NB4 (cell line): ENCODE measurements around the gene CARNS1.
A peak's percentile ranks its signal among the peaks of the same experiment; 100 is the strongest.

Experiments used
- DNase-seq: peaks from one replicate; pipeline ENCODE4 v3.0.0; 2010; ENCODE audit warnings: low read depth
- H3K4me3 ChIP-seq: one replicate; pipeline ENCODE4 v1.5.1; 2011; ENCODE audit warnings: mild to moderate bottlenecking, low read depth, low read length, moderate library complexity
- CTCF ChIP-seq: IDR thresholded peaks from one replicate; pipeline ENCODE4 v1.5.1; 2012; ENCODE audit warnings: low read depth, low read length
- MAX ChIP-seq: IDR thresholded peaks from 2 replicates; pipeline ENCODE4 v1.6.1; 2011; ENCODE audit warnings: low read depth, low read length
- MYC ChIP-seq: IDR thresholded peaks from 2 replicates; pipeline ENCODE4 v1.6.1; 2011; ENCODE audit warnings: low read depth, low read length
- POLR2A ChIP-seq: IDR thresholded peaks from 2 replicates; pipeline ENCODE4 v1.6.1; 2011; ENCODE audit warnings: mild to moderate bottlenecking; ENCODE audit not compliant: insufficient read length; ENCODE audit errors: extremely low read depth

Gene CARNS1

DNA sequence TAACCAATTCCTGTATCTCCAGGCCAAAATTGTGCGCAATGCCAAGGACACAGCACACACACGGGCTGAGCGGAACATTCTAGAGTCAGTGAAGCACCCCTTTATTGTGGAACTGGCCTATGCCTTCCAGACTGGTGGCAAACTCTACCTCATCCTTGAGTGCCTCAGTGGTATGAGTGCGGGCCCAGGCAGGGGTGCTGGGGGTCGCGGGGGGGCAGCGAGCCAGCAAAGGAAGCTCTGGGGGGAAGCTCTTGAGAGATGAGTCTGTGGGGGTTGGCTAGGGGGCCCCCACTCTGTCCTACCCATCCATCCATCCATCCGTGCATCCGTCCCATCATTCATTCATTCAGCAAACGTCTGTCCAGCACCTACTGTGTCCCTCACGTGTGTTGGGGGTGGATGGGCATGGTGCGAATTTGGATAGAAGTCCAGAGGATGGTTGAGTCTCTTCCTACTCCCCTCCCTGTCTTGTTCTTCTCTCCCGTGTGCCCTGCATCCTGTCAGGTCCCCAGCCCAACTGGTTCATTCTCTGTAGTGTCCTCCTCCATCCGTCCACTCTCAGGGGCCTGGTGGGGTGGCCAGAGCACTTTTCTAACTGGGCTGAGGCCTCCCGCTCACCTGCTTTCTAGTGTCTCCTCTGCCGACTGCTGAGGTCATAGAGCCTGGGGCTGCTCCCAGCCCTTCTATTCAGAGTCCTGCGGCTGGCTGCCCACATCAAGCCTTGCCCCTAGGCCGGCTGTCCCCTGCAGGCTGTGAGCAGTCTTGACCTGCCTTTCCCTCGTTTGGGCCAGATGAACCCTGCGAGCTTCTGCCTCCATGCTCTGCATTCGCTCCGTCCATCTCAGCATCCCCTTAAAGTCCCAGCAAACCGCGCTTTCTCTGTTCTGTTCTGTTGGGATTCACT, 16.1 kb downstream of the CARNS1 start:
- no peak for TF ChIP-seq POLR2A
- H3K4me3 ChIP-seq = no peak overlapping the region
- no peak for DNase-seq

DNA sequence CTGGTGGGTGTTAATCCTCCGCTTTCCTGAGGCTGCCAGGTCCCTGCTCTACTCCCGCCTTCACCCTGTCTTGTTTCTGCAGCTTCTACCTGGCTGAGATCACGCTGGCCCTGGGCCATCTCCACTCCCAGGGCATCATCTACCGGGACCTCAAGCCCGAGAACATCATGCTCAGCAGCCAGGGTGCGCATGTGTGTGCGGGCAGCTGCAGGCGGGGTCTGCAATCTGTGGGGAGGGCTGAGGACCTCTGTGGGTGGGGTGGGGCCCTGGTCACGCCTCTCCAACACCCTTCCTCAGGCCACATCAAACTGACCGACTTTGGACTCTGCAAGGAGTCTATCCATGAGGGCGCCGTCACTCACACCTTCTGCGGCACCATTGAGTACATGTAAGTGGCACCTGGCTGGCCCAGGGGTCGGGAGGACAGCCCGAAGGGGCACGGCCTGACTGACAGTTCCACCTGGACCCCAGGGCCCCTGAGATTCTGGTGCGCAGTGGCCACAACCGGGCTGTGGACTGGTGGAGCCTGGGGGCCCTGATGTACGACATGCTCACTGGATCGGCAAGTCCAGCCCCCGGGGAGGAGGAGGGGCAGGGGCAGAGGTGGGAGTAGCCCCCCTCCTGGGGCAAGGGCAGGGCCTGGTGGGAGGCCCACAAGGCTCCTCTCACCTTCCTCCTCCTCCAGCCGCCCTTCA, 17.3 kb downstream of the CARNS1 start:
- H3K4me3 ChIP-seq = no peak overlapping the region
- no peak for TF ChIP-seq MYC
- no peak for TF ChIP-seq POLR2A
- TF ChIP-seq CTCF = no peak
- no peak for TF ChIP-seq MAX
- peak; percentile 45 for DNase-seq

GRCh38 chr11:67433536-67434394, 18.3 kb downstream of the CARNS1 start:
- TF ChIP-seq MAX (no peak), MYC (no peak), POLR2A (no peak), CTCF (no peak)
- peak; percentile 51 for DNase-seq
- no peak overlapping the region for H3K4me3 ChIP-seq

DNA sequence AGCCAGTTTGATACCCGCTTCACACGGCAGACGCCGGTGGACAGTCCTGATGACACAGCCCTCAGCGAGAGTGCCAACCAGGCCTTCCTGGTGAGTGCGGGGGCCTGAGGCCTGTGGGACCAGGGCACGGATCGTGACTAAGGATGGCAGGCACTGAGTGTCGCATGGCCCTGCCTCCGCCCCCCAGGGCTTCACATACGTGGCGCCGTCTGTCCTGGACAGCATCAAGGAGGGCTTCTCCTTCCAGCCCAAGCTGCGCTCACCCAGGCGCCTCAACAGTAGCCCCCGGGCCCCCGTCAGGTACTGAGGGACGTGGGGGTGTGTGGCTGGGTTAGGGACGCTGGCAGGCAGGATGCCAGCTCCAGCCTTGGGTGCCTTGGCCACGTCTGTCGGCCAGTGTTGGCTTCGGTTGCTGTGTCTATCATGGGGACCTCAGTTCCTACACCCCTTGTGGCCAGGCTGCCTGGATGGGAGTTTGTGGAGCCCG, 19.0 kb downstream of the CARNS1 start:
- peak; percentile 52 for DNase-seq
- TF ChIP-seq MYC (no peak), POLR2A (no peak), CTCF (no peak), MAX (no peak)
- no peak overlapping the region for H3K4me3 ChIP-seq

DNA sequence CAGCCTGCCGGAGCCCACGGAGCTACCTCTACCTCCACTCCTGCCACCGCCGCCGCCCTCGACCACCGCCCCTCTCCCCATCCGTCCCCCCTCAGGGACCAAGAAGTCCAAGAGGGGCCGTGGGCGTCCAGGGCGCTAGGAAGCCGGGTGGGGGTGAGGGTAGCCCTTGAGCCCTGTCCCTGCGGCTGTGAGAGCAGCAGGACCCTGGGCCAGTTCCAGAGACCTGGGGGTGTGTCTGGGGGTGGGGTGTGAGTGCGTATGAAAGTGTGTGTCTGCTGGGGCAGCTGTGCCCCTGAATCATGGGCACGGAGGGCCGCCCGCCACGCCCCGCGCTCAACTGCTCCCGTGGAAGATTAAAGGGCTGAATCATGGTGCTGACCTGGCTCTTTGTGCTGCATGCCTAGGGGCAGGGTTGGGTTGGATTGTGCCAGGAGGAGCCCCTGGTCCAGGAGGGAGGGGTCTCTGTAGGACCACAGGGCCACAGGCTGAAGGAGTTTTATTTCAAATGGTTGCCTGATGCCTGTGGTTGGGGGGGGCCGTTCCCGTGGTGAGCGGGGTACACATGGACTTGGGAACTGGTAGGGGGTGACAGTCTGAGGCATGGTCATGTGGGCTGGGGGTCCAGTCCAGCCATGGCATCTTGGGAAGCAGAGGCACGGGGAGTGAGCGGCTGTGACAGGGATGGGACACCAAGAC, 19.7 kb downstream of the CARNS1 start:
- peak overlapping the region; percentile 94 for H3K4me3 ChIP-seq
- DNase-seq = peak; percentile 51
- no peak for TF ChIP-seq MAX
- TF ChIP-seq CTCF = no peak
- no peak for TF ChIP-seq POLR2A
- TF ChIP-seq MYC = no peak
